Aortic smooth muscle cell (primary cell): ENCODE data around the gene RHAG. TPM values are rescaled to one million over a fixed set of nuclear protein-coding genes. Genes with fewer than 3 reads are reported as not detected.

Experiments
- total RNA-seq: library from RNA; depleted of rRNA; stranded (reverse); fragments of >200 nt; gene quantifications from 2 replicates; pipeline ENCODE4 v1.2.3, GENCODE V29; 2014

RHAG gene
- 0.06 TPM in 1 of 2 replicates, not detected in the other for total RNA-seq

DNA sequence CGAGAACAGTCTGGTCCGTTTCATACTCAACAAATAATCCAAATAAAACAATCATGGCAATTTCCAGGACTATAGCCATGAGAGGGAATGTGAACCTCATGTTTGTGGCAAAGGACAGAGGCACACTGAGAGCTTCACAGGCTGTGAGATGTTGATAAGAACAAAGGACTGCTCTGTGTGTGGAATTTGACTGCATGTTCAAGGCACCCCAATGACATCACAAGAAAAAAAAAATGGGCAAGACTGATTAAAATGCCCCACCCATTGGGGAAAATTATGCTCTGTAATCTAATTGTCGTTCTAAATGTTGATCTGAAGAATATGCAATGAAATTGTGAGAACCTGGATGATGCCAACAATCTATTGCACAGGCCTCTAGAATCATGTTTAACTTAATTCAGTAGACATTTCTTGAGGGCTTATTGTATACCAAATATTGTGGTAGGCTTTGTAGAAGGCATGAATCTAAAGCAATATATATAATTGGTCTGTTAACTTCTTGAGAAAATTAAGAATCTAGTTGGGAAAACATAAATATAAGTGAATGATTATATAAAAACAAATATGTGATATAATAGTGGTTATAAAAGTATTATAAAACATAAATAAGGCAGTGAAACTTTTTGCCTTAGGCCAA lies at the start of gene RHAG:
Gene RHAG (minus strand): TSS at position 127 of the 637 bp plus-strand sequence. CDS start 27 bp downstream, at position 100.

Other genes starting within 250 kb of the RHAG start
- 22.3 and 25.6 TPM in 2 replicates for gene MMUT, start 173.6 kb downstream of the RHAG start, total RNA-seq
- 6.0 and 8.5 TPM in 2 replicates for gene CENPQ, start 173.5 kb downstream of the RHAG start, total RNA-seq
- gene GLYATL3, start 136.9 kb downstream of the RHAG start, total RNA-seq = not detected in 2 replicates
- 0.25 and 0.53 TPM in 2 replicates for gene C6orf141, start 86.2 kb downstream of the RHAG start, total RNA-seq
- not detected in 2 replicates for gene CRISP2, start 76.7 kb upstream of the RHAG start, total RNA-seq
- gene CRISP3, start 107.5 kb upstream of the RHAG start, total RNA-seq = not detected in 2 replicates
- not detected in 2 replicates for gene PGK2, start 150.4 kb upstream of the RHAG start, total RNA-seq
- not detected in 2 replicates for gene CRISP1, start 229.7 kb upstream of the RHAG start, total RNA-seq